Gastrocnemius medialis (tissue), 4 donors: ENCODE results near the gene CD82.
"Not testable (repeated sequence)": the region's sequence is repeated elsewhere in the genome, so short reads cannot be mapped to it uniquely, and the experiment has no call there.

Source experiments
- POLR2A ChIP-seq, 2 donors: fragments of 450-650 bp; IDR thresholded peaks; one replicate each; pipeline ENCODE4 v1.6.1; 2017; ENCODE audit warnings: antibody characterized with exemption in 2 of 2, mild to moderate bottlenecking in 2 of 2, moderate library complexity in 2 of 2
- TF ChIP-seq, protein P1 (sequence below), 5 experiments: fragments of 450-650 bp in 3 of 5; fragments of 200-600 bp in 2 of 5; sonication (generic) in 2 of 5; IDR thresholded peaks in 4 of 5; conservative IDR thresholded peaks in 1 of 5; 1 replicate in 4 of 5; 2 replicates in 1 of 5; pipeline ENCODE4 v1.5.1; 2016 to 2019; ENCODE audit warnings: antibody characterized with exemption in 5 of 5, mild to moderate bottlenecking in 3 of 5, moderate library complexity in 3 of 5

- TF ChIP-seq POLR2A (IDR thresholded peaks at IDR 0.05) = not testable (repeated sequence)
- TF ChIP-seq, protein P1, sequence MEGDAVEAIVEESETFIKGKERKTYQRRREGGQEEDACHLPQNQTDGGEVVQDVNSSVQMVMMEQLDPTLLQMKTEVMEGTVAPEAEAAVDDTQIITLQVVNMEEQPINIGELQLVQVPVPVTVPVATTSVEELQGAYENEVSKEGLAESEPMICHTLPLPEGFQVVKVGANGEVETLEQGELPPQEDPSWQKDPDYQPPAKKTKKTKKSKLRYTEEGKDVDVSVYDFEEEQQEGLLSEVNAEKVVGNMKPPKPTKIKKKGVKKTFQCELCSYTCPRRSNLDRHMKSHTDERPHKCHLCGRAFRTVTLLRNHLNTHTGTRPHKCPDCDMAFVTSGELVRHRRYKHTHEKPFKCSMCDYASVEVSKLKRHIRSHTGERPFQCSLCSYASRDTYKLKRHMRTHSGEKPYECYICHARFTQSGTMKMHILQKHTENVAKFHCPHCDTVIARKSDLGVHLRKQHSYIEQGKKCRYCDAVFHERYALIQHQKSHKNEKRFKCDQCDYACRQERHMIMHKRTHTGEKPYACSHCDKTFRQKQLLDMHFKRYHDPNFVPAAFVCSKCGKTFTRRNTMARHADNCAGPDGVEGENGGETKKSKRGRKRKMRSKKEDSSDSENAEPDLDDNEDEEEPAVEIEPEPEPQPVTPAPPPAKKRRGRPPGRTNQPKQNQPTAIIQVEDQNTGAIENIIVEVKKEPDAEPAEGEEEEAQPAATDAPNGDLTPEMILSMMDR (IDR thresholded peaks at IDR 0.05 in 4 of 5, conservative IDR thresholded peaks at IDR 0.05 in 1 of 5) = not testable (repeated sequence)
Observed at GRCh38 chr11:44559940-44560300, 5.5 kb upstream of the CD82 start.
